Measurements from ENCODE around the gene AKAP13. TPM values are rescaled to one million over a fixed set of nuclear protein-coding genes. Genes with fewer than 3 reads are reported as not detected.

The AKAP13 gene
- polyA plus RNA-seq, 1 experiment = 13.6 TPM

DNA sequence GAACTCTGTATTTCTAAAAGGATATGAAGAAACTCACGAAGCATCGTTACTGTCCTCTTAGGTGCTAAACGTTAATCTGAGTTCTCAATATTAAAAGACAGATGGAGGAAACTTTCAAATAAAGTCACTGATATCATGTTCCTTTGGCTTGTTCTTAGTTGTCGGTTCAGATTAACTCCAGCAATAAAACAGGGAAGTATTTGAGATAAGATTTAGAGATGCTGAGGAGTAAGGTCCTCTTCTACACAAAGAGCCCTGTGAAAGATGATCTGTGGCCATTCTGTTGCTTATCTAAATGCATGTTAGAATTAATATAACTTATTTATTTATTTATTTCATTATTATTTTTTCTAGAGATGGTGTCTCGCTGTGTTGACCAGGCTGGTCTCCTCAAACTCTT lies 19.2 kb downstream of the AKAP13 start:
- CTCF ChIA-PET = interaction anchor here (1.5 kb wide), 1 partner anchor 109 kb away, joined by 4 read pairs; no protein-coding TSS in a partner anchor
- TF ChIP-seq, protein P1, sequence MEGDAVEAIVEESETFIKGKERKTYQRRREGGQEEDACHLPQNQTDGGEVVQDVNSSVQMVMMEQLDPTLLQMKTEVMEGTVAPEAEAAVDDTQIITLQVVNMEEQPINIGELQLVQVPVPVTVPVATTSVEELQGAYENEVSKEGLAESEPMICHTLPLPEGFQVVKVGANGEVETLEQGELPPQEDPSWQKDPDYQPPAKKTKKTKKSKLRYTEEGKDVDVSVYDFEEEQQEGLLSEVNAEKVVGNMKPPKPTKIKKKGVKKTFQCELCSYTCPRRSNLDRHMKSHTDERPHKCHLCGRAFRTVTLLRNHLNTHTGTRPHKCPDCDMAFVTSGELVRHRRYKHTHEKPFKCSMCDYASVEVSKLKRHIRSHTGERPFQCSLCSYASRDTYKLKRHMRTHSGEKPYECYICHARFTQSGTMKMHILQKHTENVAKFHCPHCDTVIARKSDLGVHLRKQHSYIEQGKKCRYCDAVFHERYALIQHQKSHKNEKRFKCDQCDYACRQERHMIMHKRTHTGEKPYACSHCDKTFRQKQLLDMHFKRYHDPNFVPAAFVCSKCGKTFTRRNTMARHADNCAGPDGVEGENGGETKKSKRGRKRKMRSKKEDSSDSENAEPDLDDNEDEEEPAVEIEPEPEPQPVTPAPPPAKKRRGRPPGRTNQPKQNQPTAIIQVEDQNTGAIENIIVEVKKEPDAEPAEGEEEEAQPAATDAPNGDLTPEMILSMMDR (IDR thresholded peaks at IDR 0.05; ENCODE audit: insufficient read depth, low read depth, low read length) = no peak
- POLR2A ChIA-PET = no interaction called here
- DNase-seq (ENCODE audit: low read depth) = no peak
- Histone ChIP-seq H3K27me3 (ENCODE audit: control insufficient read depth, insufficient read depth, low read length) (no peaks in the 10 kb centered on the region), H3K36me3 (ENCODE audit: control insufficient read depth, insufficient read depth, low read length) (no peaks in the 10 kb centered on the region), H3K4me3 (ENCODE audit: low read depth, low read length) (no peak overlapping the region)

DNA sequence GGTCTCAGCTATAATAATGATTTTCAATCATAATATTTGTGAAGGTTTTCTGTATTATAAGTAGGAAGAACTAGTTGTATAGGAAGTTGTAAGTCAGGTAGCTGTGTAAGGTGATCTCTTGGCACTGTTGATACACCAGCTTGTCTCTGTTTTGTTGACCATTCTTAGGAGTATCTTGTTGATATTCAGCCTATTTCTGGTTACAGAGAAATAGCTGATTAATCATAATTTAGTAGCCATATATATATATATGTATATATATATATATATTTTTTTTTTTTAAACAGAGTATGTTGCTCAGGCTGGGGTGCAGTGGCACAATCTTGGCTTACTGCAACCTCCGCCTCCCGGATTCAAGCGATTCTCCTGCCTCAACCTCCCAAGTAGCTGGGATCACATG lies 20.2 kb downstream of the AKAP13 start:
- Histone ChIP-seq H3K27me3 (ENCODE audit: control insufficient read depth, insufficient read depth, low read length) (no peaks in the 10 kb centered on the region), H3K4me3 (ENCODE audit: low read depth, low read length) (no peak overlapping the region), H3K36me3 (ENCODE audit: control insufficient read depth, insufficient read depth, low read length) (no peaks in the 10 kb centered on the region)
- CTCF ChIA-PET = interaction anchor here (0.7 to 1.5 kb wide), 2 partner anchors 23 to 110 kb away, joined by 3 to 4 read pairs; no protein-coding TSS in a partner anchor
- no peak for DNase-seq (ENCODE audit: low read depth)
- POLR2A ChIA-PET = no interaction called here
- TF ChIP-seq, protein P1 (IDR thresholded peaks at IDR 0.05; ENCODE audit: insufficient read depth, low read depth, low read length) = no peak

DNA sequence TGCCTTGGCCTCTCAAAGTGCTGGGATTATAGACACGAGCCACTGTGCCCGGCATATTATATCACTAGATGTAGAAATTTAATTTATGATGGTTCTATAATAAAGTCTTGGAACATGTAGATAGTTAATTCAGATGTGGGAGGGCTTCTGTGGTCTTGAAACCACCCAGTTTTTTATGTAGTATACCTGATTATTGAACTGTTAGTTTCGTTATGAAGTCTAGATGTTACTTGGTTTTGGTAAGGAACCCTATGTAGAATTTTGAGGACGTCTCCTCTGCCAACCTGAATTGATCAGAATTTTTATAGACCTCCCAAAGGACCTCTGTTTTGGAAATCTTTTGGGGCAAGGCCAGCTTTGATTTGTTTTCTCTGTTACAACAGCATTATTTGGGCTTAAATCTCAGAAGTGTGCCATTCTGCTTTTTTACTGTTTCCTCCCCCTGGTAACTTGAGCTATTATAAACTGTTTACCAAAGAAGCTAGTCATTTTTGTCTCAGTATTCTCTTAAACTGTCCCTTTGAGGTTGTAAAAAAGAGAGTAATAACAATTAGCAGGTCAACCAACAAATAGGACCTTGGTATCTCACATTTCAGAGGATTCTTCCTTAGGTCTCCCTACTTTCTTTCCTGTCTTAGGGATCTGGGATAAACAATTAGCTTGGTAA lies 20.8 kb downstream of the AKAP13 start:
- ChIA-PET CTCF (interaction anchor here (0.7 to 1.5 kb wide), 4 partner anchors 12 to 111 kb away, joined by 3 to 4 read pairs (median 3); no protein-coding TSS in a partner anchor), POLR2A (no interaction called here)

DNA sequence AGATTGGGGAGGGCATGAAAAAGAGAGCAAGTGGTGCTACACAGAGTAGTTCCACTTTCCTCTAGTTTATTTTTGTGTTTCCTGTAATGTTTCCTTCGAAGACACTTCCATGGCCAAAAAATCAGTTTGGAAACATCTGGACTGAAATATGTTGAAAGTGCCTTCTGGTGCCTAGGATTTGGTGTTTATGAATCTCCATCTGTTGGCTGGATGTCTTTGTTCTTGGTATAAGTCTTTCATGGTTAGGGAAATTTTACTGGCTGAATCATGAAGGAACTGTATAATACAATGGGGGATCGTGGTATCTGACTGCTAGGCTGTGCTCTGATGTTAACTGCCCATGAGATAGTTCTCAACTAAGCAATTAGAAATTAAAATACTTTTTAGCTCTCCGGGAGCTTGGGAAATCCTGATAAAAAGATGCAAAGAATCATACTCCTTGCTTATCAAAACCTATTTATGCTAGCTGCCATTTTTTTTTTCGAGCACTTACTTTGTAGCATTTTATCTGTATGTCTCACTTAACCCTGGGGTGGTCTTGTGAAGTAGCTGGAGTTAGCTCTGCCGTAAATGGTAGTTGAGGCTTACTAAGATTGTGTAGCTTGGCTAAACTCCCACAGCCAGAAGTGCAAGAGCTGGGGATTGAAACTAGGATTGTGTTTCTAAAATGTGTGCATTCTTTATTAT lies 21.9 kb downstream of the AKAP13 start:
- Histone ChIP-seq H3K36me3 (ENCODE audit: control insufficient read depth, insufficient read depth, low read length) (no peaks in the 10 kb centered on the region), H3K27me3 (ENCODE audit: control insufficient read depth, insufficient read depth, low read length) (no peaks in the 10 kb centered on the region), H3K4me3 (ENCODE audit: low read depth, low read length) (no peak overlapping the region)
- ChIA-PET POLR2A (interaction anchor here (0.6 to 0.7 kb wide), 2 partner anchors 10 to 86 kb away, joined by 3 read pairs; no protein-coding TSS in a partner anchor), CTCF (interaction anchor here (0.6 to 3.1 kb wide), 4 partner anchors 9 to 459 kb away, joined by 3 to 14 read pairs (median 5); no protein-coding TSS in a partner anchor)
- DNase-seq (ENCODE audit: low read depth) = no peak
- TF ChIP-seq, protein P1 (IDR thresholded peaks at IDR 0.05; ENCODE audit: insufficient read depth, low read depth, low read length) = no peak

More for the DNA sequence above, 20.8 kb downstream of the AKAP13 start:
- H3K4me3 ChIP-seq (ENCODE audit: low read depth, low read length) = no peak overlapping the region
- H3K27me3 ChIP-seq (ENCODE audit: control insufficient read depth, insufficient read depth, low read length) = no peaks in the 10 kb centered on the region
- no peak for DNase-seq (ENCODE audit: low read depth)
- H3K36me3 ChIP-seq (ENCODE audit: control insufficient read depth, insufficient read depth, low read length) = no peaks in the 10 kb centered on the region
- TF ChIP-seq, protein P1 (IDR thresholded peaks at IDR 0.05; ENCODE audit: insufficient read depth, low read depth, low read length) = no peak

DNA sequence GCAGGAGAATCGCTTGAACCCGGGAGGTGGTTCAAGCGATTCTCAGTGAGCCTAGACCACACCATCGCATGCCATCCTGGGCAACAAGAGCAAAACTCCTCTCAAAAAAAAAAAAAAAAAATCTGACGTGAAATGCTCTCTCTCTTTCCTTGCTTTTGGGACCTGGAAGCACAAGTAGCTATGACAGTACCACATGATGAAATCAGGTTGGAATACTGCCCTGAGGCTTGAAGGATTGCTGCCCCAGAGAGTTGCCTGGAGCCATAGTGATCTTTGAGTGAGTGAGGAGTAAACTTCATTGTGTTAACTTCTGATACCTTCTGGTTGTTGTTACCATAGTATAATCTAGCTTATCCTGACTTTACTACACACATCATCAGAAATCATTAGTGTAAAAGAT lies 23.3 kb downstream of the AKAP13 start:
- TF ChIP-seq, protein P1 (IDR thresholded peaks at IDR 0.05; ENCODE audit: insufficient read depth, low read depth, low read length) = no peak
- no peak for DNase-seq (ENCODE audit: low read depth)
- no peaks in the 10 kb centered on the region for H3K36me3 ChIP-seq (ENCODE audit: control insufficient read depth, insufficient read depth, low read length)
- H3K27me3 ChIP-seq (ENCODE audit: control insufficient read depth, insufficient read depth, low read length) = no peaks in the 10 kb centered on the region
- POLR2A ChIA-PET = no interaction called here
- no peak overlapping the region for H3K4me3 ChIP-seq (ENCODE audit: low read depth, low read length)
- CTCF ChIA-PET = interaction anchor here (0.6 to 3.1 kb wide), 8 partner anchors 10 to 107 kb away, joined by 3 to 14 read pairs (median 4); no protein-coding TSS in a partner anchor

Measured in BJ (cell line).